ACHN (cell line): ENCODE data around the gene SLC4A2.

ENCODE experiments used
- DNase-seq: peaks from one replicate; pipeline ENCODE4 v3.0.0-alpha.2; 2015
- in situ Hi-C: cut with HindIII; loops from 2 replicates; pipeline ENCODE4 v1.10.0; 2017; ENCODE audit warnings: low sequenced_read_pairs, low pct_ligation_motif_present, low pct_unique_long_range_greater_than_20kb

The SLC4A2 gene

DNA sequence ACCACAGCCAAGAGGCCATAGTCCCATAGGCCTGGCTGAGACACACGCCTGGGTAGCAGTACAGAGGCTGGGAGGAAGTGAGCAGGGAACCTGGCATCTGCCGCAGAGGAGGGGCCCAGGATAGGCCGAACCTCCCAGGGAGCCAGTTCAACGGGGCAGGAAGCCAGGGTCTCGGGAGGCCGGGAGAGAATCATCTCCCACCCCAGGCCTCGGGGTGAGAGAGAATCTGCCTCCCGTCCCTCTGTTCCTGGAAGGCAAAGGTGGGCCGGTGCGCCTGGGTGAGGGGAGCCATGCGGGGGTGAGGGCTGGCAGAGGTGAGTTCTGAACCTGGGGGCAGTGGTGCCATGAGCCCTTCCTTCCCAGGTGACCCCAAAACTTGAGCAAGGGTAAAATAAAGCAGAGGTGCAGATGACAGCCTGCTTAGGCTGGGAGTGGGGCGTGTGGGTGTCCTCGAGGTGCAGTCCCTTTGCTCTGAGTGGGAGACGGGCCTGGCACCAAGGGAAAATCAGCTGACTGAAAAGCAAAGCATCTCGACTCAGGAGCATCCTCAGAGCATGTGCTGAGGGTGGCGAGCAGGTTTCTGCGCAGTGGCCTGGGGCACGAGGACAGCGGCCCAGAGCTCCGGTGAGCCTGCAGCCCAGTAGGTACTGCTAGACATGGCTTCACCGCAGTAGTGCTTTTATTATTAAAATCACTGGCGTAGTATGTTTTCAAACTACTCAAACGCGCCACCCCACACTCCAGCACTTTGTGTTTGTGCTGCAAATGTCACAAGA, 42.4 kb downstream of the SLC4A2 start:
- no peak for DNase-seq
- in situ Hi-C loops, result no loop called here

DNA sequence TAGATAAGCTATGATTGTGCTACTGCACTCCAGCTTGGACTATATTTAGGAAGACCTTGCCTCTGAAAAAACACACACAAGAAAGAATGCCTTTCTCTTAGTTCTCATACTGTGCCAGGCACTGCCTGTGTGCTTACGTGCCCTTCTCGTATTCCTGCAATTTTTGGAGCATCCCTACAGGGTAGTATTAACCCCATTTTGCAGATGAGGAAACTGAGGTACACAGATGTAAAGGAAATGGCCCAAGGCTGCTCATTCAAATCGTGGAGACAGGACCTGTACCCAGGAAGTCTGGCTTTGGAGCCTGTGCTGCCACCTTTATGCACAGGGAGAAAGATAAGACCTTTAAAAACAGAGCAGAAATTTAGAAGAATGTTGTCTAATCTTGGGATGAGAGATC, 43.6 kb downstream of the SLC4A2 start:
- in situ Hi-C loops, result no loop called here
- DNase-seq, result no peak

DNA sequence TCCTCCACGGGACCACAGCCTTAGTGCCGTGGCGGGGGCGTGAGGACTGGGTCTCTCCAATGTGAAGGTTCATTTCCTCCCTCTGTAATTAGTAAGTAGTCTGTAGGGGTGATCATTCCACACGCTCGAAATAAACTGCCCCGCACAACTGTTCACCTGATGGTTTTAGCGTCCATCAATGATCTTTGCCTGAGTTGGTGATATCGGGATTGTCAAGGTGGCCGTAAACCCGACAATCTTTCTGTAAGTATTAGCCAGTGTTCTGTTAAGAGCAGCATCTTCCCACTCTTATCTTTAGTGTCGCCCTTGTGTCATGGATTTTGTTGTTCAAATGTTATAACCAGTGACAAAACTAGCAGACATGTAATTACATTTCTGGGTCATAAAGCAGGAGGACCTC, 44.6 kb downstream of the SLC4A2 start:
- in situ Hi-C loops, result no loop called here
- DNase-seq, result no peak

DNA sequence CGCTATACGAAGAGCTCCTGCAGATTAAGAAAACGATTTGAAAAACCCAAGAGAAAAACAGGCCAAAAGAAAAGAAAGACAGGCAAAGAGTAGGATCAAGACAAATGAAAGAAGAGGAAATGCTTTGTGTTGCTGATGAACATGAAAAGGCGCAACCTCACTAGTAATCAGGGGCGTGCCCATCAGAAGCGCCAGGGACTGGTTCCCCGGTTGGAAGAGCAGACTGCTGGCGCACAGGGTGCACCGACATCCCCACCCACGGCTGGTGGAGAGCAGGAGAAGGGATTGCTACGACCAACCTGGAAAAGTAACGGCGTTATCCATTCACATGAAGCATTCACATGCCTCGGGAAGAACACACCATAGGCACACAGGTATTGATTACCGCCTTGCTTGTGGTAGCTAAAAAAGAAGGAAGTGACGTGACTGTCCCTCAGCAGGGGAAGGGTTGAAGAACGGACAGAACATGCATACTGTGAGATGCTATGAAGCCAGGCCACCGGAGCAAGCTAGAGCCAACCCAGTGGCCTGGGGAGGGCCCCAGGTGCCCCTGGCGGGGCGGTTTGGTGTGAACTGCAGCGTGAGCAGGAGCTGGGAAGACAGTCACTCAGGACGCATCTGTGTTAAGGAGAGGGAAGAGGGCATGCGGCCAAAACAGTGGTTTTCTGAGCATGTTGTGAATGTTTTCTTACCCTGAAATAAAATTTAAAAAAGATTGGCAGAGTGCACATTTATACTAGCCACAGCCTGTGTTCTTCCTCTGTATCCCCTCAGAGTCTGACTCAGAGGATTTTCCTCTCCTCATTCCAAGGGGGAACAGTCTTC, 45.2 kb downstream of the SLC4A2 start:
- no peak for DNase-seq
- in situ Hi-C loops, result no loop called here

DNA sequence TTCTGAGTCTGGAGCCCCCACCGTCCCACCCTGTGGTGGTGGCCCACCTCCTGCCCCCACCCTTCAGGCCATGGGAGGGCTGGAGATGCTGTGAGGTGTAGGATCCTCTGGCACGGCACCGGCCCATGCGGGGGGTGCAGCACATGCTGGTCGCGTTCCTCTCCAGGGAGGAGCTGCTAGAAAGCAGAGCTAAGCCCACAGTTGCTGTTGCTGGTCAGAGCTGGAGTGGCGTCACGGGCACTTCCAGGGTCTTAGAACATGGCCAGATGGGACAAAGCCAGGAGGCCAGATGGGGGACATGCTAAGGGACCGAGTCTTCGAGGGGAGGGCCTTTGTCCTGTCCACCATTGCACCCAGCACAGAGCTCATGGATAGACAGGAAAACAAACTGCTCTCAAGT, 48.5 kb downstream of the SLC4A2 start:
- in situ Hi-C loops, result no loop called here
- no peak for DNase-seq

DNA sequence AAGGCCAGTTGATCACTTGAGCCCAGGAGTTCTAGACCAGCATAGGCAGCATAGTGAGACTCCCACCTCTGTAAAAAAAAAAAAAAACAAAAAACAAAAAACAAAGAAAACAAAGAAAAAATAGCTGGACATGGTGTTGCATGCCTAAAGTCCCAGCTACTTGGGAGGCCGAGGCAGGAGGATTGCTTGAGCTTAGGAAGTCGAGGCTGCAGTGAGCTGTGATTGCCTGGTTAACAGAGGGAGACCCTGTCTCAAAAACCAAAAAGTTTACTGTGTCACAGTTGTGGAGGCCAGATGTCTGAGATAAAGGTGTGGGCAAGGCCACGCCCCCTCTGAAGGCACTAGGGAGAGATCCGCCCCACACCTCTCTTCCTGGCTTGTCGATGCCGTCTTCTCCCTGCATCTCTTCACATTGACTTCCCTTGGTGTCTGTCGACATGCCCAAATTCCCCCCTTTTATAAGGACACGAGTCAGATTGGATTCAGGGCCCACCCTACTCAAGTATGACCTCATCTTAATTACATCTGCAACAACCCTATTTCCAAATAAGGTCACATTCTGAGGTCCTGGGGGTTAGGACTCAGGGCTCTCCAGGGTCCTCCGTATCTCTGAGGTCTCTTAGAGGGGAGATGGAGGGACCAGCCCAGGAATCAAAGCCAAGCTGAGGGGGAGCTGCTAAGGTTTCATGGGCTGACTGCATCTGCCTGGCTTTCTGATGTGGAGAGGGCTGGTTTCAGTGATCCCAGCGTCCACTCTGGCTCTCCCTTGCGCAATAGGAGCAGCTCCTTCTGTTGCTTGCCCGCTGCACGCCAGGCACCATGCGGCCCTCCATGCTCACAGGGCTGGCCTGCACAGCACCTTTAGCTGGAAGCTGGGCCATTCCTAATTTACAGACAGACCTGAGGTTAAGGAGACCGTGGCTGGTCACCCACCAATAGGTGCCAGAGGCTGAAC, 50.0 kb downstream of the SLC4A2 start:
- in situ Hi-C loops, result no loop called here

DNA sequence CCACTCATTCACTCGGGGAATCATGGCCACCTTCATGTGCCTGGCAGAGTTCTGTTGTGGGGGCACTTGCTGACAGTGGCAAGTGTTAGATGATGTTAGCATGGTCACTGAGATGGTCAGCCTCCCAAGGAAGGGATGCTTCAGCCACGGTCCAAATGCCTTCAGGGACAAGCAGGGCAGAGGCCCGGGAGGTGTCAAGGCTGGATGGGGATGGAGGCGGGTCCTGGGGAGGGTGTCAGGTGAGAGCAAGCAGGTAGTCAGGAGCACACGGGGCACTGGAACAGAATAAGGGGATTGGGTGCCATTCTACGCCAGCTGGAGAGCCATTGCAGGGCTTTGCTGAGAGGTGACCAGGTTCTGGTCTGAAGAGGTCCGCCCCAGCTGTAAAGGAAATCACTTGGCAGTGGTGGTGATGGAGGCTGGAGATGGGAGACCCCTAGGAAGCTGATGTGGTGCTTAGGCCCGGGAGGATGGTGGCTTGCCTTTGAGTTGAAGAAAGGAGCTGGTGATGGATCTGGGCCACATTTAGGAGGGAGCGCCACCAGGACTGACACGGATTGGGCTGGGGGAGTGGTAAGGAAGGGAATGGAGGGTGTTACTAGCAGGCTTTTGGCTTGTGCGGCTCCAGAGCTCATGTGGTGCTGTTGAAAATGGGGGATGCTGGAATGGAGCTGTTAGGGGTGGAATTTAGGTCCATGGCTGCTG, 51.0 kb downstream of the SLC4A2 start:
- DNase-seq, result no peak
- in situ Hi-C loops, result no loop called here

More for the DNA sequence above, 50.0 kb downstream of the SLC4A2 start:
- no peak for DNase-seq

DNA sequence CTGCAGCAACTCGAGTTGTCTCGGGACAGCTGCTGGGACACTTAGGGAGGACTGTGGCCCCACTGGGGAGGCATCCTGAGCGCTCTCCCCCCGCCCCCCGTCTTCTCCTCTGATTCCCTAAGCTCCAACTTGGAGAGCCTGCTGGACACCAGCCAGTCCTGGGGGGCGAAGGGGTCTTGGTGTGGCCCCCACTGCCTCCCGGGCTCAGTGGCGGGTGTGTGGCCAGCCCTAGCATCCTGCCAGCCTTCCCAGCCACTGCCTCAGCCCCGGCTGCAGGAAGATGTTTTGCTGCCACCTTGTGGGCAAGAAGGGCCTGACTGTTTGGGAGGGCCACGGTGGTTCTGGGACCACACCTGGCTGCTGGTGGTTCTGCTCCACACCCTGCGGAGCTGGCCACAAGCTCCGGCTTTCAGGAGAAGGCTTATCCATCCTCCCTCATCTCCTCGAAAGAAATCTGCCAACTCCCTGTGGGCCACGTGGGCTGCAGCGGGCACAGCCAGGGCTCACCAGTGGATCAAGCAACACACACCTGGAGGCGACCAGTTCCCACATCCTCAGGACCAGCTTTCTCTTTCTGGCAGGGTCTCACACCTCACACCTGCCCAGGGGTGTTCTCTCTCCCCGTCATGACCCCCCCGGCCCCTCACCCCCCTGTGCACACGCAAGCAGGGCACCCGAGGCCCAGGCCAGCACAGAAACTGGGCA, 51.7 kb downstream of the SLC4A2 start:
- in situ Hi-C loops, result no loop called here
- peak; percentile 83 for DNase-seq

DNA sequence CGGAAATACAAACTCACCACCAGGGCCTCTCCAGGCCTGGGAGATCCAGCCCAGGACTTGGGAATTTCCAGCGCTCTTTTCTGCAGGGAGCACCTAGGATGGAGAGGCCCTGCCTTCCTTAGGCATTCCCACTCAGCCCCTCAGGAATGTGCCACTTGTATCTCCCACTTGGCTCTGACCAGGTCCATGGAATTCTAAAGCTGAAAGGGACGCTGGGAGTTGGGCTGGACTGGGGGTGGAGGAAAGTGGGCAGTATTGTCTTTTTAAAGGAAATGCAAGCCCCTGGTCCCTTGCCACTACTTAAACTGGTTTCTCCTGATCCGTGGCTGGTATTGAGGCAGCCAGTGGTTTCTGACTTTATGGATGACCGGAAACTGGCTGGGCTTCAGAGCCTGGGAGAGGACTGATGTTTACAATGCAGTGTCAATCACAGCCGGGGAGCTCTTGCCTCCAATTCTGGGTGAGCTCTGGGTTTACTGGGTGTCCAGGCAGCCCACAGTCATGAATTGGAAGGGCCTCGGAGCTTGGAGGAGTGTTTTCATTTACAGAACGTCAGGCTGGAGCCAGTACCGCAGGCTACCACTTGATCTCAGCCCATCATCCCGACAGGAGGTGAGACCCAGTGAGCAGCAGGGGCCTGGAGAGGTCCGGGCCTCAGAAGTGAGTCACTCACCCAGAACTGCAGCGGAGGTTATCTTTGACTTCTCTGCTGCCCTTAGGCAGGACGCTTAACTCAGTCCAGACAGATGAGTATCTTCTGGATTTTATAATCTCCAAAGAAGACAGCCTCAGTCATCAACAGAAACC, 54.2 kb downstream of the SLC4A2 start:
- in situ Hi-C loops, result no loop called here
- DNase-seq, result peak; percentile 96

DNA sequence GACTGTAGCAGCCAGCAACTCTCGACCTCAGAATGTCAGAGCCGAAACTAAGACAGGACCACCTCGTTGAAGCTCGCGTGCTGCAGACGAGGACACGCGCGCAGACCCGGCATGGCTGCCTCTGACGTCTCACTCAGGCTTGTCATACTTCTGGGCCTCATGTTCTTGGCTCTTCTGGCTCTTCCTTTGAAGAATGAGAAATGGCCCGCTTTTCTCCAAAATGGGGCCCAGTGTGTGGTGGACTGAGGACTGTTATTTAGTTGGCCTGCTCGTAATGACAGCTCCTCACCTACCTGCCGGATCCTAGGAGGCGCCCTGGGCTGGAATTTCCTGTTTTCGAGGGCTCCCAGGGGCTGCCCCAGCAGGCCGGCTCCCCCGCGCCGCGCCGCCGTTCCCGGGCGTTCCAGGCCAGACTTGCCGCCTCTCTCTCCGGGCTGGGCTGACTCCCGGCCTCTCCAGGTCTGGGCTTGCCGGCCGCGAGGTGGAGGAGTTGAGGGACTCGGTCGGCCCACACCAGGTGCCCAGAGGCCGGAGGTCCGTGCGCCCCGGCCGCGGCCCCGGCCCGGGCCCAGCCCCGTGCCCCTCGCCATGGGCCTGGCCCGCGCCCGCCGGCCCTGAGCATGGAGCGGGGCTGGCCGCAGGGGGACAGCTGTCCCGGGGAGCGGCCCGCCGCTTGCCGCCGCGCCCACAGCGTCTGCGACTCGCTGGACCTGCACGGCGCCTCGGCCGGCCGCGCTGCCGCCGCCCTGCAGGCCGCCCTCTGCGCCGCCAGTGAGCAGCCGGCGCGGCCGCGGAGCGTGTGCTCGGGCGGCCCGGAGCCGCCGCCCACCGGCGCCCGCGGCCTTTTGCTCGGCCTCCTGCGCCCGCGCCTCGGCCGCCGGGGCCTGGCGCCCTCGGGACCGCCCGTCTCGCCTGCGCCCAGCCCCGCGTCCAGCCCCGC, 55.0 kb downstream of the SLC4A2 start:
- DNase-seq, result no peak
- in situ Hi-C loops, result no loop called here

DNA sequence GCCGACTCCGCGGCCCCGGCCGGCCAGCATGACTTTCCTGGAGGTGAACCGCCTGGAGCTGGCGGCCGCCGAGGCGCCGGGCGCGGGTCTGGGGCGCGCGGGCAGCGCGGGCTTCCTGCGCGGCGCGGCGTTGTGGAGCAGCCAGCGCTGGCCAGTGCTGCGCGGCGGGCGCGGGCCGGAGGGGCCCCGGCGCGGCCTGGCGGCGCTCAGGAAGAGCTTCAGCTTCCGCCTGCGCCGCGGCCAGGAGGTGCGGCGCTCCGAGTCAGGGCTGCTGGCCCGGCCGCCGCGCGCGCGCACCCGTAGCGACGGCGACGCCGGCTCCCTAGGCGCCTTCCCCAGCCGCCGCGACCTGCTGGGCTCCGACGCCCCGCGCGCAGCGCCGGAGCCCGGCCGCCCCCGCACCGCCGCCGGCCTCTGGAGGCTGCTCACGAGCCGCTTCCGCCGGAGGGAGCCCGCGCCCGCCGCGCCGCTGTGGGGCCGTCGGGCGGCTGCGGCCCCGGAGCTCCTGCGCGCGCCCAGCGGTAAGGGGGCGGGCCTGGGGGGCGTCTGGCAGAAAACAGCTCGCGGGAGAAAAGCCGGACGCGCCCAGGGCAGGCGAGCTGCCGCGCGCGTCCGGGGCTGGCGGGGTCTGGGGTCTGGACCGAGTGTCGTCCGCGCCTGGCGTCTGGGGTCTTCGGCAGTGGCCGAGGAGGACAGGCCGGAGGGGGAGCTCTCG, 55.9 kb downstream of the SLC4A2 start:
- in situ Hi-C loops, result no loop called here
- DNase-seq, result no peak

DNA sequence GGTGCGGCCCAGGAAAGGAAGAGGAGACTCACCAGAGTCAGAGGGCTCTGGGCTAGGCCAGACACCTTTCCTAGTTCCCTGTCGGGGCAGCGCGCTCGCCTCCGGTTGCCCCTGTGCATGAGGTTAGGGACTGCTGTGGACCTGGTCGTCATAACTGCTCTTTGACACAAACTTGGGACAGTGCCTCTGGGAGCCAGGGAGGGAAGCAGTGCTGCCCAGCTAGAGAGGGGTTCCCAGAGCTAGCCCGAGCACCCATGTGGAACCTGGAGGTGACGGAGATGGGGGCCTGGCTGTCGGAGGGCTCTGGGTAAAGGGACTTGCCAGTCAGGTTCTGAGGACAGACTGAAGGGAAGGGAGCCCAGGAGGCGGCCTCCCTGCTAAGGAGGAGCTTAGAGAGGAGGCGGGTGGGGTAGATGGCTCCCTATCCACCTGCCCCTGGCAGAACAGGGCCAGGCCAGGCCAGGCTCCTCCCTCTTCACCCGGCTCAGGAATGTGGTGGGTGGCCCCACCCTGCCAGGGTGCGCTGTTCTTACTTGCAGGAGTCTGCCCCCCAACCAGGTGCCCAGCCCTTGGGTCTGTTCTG, 56.5 kb downstream of the SLC4A2 start:
- in situ Hi-C loops, result no loop called here
- DNase-seq, result no peak

DNA sequence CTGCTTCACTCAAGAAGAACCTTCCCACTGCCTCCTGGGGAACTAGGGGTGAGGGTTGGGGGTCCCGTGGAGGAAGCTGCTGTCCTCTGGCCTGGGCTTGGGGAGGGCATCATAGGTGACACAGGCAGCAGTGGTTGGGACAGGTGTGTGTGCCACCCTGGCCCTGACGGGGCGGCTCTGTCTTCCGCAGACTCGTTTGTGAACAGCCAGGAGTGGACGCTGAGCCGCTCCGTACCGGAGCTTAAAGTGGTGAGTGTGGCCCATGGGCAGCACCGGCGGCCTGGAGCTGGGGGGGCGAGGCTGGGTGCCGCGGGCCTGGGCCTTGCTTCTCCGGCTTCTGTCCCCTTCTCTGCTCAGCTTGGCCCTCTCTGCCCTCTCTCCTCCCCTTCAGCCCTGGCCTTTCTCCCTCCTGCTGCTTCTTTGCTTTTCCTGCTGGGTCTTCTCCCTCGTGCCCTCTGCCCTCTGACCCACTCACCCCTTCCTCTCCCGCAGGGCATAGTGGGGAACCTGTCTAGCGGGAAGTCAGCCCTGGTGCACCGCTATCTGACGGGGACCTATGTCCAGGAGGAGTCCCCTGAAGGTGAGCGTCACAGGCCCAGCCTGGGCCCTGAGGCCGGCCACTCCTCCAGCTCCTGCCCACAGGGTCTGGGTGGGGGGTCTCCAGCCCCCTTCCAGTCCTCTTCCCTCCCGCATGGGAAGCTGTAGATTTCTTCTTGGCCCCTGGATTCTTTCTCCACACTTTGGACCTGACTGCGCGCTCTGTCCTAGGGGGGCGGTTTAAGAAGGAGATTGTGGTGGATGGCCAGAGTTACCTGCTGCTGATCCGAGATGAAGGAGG, 57.4 kb downstream of the SLC4A2 start:
- in situ Hi-C loops, result no loop called here

DNA sequence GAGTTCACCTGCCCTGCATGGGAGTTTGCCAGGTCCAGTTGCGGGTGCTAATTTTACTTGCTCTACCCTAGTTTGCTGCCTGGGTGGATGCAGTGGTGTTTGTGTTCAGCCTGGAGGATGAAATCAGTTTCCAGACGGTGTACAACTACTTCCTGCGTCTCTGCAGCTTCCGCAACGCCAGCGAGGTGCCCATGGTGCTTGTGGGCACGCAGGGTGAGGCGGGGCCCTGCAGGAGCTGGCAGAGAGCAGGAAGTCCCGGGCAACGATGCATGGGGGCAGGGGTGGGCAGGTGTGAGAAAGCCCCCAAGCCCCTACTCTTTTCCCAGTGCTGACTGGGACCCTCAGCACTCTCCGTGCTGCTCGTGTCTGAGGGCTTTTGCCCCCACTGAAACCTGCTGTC, 58.2 kb downstream of the SLC4A2 start:
- in situ Hi-C loops, result no loop called here

More for the DNA sequence above, 57.4 kb downstream of the SLC4A2 start:
- DNase-seq, result no peak

More for the DNA sequence above, 58.2 kb downstream of the SLC4A2 start:
- DNase-seq, result no peak
